ENCODE measurements around the gene RHPN2. TPM values are rescaled to one million over a fixed set of nuclear protein-coding genes. Genes with fewer than 3 reads are reported as not detected.

Gene RHPN2
- total and polyA plus RNA-seq, 2 of the 13 experiments (the other 11 are each of a cell fraction or from before 2014, with no cell fraction given) = 20.3 to 48.0 TPM

DNA sequence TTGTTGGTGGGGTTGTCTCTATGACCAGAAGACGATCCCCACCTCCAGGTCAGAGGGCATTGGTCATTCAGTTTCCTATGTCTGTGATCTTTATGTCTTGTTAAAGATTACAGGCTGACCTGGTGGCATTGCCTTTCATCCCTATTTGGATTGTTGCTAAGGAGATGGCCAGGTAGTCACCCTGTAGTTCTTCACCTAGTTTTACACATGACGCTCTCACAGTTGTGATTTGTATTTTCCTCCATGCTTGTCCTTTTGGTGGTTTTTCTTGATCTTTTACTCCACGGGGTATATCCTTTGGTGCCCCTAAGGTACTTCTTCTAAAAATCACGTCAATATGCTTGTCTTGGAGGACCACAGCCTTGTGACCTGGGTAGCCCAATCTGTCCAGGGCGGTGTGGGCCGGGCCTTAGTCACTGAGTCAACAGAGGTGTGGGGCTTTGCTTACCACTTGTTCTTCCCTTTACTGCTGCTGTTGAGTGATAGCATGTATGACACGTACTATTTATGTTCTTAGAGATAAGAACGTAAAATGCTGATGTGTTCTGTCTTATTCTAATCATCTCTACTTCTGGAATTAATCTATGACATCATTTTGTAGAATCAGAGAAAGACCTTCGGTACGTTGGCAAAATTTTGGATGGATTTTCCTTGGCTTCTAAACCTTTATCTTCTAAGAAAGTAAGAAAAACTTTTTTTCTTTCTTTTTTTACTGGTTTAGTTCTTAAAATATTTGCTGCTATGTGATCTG lies 36.4 kb upstream of the RHPN2 start (continued):
- no peak for TF ChIP-seq RARG (CRISPR knock-in tag; IDR thresholded peaks at IDR 0.05; ENCODE audit: low read depth)
- TF ChIP-seq MXD3 (CRISPR knock-in tag; IDR thresholded peaks at IDR 0.05) = no peak
- no peak for TF ChIP-seq ZSCAN12 (CRISPR knock-in tag; IDR thresholded peaks at IDR 0.05)
- no peak for TF ChIP-seq ZNF619 (CRISPR knock-in tag; IDR thresholded peaks at IDR 0.05)
- peak; percentile 37; the same call in 1 of the 2 replicates for TF ChIP-seq FOXO1 (CRISPR knock-in tag; IDR thresholded peaks at IDR 0.05)
- TF ChIP-seq, protein P1, sequence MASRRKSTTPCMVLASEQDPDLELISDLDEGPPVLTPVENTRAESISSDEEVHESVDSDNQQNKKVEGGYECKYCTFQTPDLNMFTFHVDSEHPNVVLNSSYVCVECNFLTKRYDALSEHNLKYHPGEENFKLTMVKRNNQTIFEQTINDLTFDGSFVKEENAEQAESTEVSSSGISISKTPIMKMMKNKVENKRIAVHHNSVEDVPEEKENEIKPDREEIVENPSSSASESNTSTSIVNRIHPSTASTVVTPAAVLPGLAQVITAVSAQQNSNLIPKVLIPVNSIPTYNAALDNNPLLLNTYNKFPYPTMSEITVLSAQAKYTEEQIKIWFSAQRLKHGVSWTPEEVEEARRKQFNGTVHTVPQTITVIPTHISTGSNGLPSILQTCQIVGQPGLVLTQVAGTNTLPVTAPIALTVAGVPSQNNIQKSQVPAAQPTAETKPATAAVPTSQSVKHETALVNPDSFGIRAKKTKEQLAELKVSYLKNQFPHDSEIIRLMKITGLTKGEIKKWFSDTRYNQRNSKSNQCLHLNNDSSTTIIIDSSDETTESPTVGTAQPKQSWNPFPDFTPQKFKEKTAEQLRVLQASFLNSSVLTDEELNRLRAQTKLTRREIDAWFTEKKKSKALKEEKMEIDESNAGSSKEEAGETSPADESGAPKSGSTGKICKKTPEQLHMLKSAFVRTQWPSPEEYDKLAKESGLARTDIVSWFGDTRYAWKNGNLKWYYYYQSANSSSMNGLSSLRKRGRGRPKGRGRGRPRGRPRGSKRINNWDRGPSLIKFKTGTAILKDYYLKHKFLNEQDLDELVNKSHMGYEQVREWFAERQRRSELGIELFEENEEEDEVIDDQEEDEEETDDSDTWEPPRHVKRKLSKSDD (CRISPR knock-in tag; IDR thresholded peaks at IDR 0.05; ENCODE audit: low read depth) = no peak
- TF ChIP-seq, protein P2, sequence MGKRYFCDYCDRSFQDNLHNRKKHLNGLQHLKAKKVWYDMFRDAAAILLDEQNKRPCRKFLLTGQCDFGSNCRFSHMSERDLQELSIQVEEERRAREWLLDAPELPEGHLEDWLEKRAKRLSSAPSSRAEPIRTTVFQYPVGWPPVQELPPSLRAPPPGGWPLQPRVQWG (CRISPR knock-in tag; IDR thresholded peaks at IDR 0.05; ENCODE audit: borderline replicate concordance, low read depth) = no peak
- TF ChIP-seq, protein P3, sequence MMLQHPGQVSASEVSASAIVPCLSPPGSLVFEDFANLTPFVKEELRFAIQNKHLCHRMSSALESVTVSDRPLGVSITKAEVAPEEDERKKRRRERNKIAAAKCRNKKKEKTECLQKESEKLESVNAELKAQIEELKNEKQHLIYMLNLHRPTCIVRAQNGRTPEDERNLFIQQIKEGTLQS (CRISPR knock-in tag; IDR thresholded peaks at IDR 0.05) = no peak
- TF ChIP-seq ZNF615 (CRISPR knock-in tag; IDR thresholded peaks at IDR 0.05; ENCODE audit: borderline replicate concordance) = no peak
- no peak for TF ChIP-seq THYN1 (CRISPR knock-in tag; IDR thresholded peaks at IDR 0.05; ENCODE audit: borderline replicate concordance, low read depth)
- no peak for TF ChIP-seq ZNF20 (CRISPR knock-in tag; IDR thresholded peaks at IDR 0.05)
- no peak for TF ChIP-seq ZNF12 (CRISPR knock-in tag; IDR thresholded peaks at IDR 0.05)
- no peak for TF ChIP-seq ZSCAN20 (CRISPR knock-in tag; IDR thresholded peaks at IDR 0.05; ENCODE audit: borderline replicate concordance)
- TF ChIP-seq ZNF256 (CRISPR knock-in tag; conservative IDR thresholded peaks at IDR 0.05) = no peak
- no peak for TF ChIP-seq KLF12 (CRISPR knock-in tag; IDR thresholded peaks at IDR 0.05; ENCODE audit: borderline replicate concordance)
- no peak for TF ChIP-seq SMARCC2 (IDR thresholded peaks at IDR 0.05)
- TF ChIP-seq KDM5A (IDR thresholded peaks at IDR 0.05; ENCODE audit: borderline replicate concordance, low read length) = no peak
- no peak for TF ChIP-seq ZFP91 (CRISPR knock-in tag; IDR thresholded peaks at IDR 0.05; ENCODE audit: borderline replicate concordance)
- no peak for TF ChIP-seq ZNF383 (CRISPR knock-in tag; IDR thresholded peaks at IDR 0.05; ENCODE audit: borderline replicate concordance)
- peak; percentile 27; the same call in 1 of the 2 replicates for TF ChIP-seq DRAP1 (CRISPR knock-in tag; IDR thresholded peaks at IDR 0.05)
- no peak for TF ChIP-seq ZNF382 (CRISPR knock-in tag; IDR thresholded peaks at IDR 0.05; ENCODE audit: borderline replicate concordance)
- TF ChIP-seq KDM6A (CRISPR knock-in tag; IDR thresholded peaks at IDR 0.05; ENCODE audit: low read depth) = no peak
- TF ChIP-seq HOXA7 (CRISPR knock-in tag; IDR thresholded peaks at IDR 0.05) = no peak
- no peak for TF ChIP-seq ATAD3A (CRISPR knock-in tag; IDR thresholded peaks at IDR 0.05)

Data from HepG2 (cell line).